Measurements from ENCODE around the gene DNM1L.

DNM1L gene

GRCh38 chr12:32755051-32755653 lies 76.1 kb downstream of the DNM1L start:
- peak; percentile 44 to 93 (median 58) for DNase-seq
- intact Hi-C loops (cut with DNase I), result loop anchor here (2.0 kb wide), 1 partner anchor 76 kb away; the partner anchor contains the start of gene DNM1L

- peak; percentile 91 to 99 (median 92) for DNase-seq
- intact Hi-C loops (cut with DNase I), result loop anchor here (1.0 to 2.0 kb wide), 3 partner anchors 77 to 1265 kb away; partner anchors contain the start of gene DNM1L
Observed at GRCh38 chr12:32755654-32756475, 76.8 kb downstream of the DNM1L start, which contains the start of gene YARS2. Gene YARS2 (minus strand): TSS chr12:32755897. CDS start chr12:32755874, 23 bp downstream.

DNA sequence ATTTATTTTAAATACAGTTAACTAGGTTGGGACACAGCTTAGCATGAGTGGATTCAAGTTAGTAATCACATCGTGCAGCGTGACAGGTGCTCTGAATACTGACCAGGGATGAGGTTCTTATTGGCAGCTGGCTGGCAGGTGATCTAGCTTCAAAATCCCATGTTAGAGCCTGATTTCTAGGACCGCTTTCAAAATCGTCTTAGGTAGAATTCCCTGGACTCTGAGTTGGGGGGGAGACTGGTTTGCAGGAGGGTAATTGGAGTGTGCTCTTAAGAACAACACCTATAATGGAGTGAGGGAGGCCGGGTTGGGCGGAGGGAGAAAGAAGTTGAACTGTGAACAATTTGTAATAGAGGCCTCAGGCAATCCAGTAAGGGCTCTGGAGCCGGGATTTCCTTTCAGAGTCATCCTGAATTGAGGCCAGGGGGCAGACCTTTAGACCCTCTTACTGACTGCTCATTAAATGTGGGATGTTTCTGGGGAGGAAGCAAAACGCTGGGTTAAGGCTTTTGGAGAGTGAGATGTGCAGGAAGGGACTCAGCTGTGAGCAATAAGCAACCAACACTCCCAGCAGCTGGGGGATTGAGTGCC lies 77.5 kb downstream of the DNM1L start:
- DNase-seq, result no peak
- intact Hi-C loops (cut with DNase I), result loop anchor here (1.0 to 2.0 kb wide), 2 partner anchors 163 to 1264 kb away; no protein-coding TSS in a partner anchor

GRCh38 chr12:32757157-32757556 lies 78.1 kb downstream of the DNM1L start:
- no peak for DNase-seq
- intact Hi-C loops (cut with DNase I), result loop anchor here (2.0 kb wide), 1 partner anchor 1264 kb away; no protein-coding TSS in a partner anchor

DNA sequence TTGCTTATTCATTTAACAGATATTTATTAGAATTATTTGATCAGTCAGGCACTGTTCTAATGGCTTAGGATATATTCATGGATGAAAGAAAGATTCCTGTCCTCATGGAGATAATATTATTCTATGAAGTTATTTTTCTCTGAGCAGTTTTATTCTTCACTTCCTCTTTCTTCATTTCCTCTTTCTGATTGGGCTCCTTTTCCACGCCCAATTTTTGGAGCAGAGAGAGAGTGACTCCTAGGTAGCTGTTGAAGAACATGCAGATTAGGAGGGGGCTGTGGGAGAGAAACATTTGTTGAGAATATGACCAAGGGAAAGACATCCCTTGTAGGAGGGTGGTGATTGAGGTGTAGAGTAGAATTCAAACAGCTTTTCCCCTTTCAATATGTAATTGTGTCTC lies 82.6 kb downstream of the DNM1L start:
- intact Hi-C loops (cut with DNase I), result loop anchor here (10.0 kb wide), 1 partner anchor 1243 kb away; no protein-coding TSS in a partner anchor
- no peak for DNase-seq

GRCh38 chr12:32765906-32766305 lies 86.8 kb downstream of the DNM1L start:
- no peak for DNase-seq
- intact Hi-C loops (cut with DNase I), result loop anchor here (10.0 kb wide), 1 partner anchor 1239 kb away; no protein-coding TSS in a partner anchor

DNA sequence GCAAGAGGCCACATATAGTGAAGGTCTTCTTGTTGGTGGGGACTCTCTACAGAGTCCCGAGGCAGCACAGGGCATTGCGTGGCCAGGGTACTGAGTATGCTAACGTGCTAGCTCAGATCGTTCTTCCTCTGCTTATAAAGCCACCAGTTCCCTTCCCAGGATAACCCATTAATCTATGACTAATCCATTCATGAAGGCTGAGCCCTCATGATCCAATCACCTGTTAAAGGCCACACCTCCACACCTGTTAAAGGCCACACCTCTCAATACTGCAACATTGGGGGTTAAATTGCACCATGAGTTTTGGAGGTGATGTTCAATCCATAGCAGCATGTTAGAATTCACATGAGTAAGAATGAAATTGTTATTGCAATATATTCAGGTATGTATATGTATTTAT lies 89.4 kb downstream of the DNM1L start:
- intact Hi-C loops (cut with DNase I), result loop anchor here (10.0 kb wide), 1 partner anchor 1236 kb away; no protein-coding TSS in a partner anchor
- no peak for DNase-seq

DNA sequence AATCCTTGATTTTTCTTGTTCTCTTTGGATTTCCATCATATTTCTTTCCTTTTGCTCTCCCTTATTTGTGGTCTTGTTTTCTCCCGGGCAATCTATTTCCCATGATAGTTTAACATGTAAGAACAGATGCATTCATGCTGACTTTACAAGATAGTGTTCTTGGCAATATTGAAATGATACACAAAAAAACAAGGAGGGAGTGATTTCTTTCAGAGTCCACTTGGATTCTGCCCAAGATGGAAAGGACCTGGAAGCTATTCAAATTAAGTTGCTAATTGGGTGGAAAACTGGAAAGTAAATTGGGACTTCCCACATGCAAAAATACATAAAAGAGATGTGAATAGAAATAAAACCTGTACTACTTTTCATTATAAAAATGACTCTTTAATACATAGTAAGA lies 91.0 kb downstream of the DNM1L start:
- DNase-seq, result no peak
- intact Hi-C loops (cut with DNase I), result no loop called here

DNA sequence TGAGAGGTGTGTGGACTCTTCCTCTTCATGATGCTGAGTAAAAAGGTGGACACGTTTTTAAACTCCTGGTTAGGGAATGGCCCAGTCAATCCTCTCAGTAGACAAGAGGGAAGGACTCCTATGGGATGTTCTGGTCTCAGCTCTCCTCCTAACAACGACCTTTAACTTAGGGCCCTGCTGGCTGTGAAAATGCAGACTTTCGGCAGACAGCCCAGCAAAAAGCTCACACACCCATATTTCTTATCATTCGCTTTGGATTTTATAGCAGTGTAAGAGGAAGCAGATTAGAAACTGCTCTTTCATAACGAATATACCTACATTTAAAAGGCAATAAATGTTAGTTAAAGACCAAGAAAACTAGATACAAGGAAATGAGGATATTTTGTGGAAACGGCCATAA lies 94.6 kb downstream of the DNM1L start:
- DNase-seq, result no peak
- intact Hi-C loops (cut with DNase I), result no loop called here

GRCh38 chr12:32776258-32776657 lies 97.2 kb downstream of the DNM1L start:
- DNase-seq, result no peak
- intact Hi-C loops (cut with DNase I), result no loop called here

GRCh38 chr12:32777159-32777558 lies 98.1 kb downstream of the DNM1L start:
- intact Hi-C loops (cut with DNase I), result no loop called here

GRCh38 chr12:32777691-32778175 lies 98.6 kb downstream of the DNM1L start:
- DNase-seq, result no peak
- intact Hi-C loops (cut with DNase I), result no loop called here

More at GRCh38 chr12:32777159-32777558, 98.1 kb downstream of the DNM1L start:
- no peak for DNase-seq

DNA sequence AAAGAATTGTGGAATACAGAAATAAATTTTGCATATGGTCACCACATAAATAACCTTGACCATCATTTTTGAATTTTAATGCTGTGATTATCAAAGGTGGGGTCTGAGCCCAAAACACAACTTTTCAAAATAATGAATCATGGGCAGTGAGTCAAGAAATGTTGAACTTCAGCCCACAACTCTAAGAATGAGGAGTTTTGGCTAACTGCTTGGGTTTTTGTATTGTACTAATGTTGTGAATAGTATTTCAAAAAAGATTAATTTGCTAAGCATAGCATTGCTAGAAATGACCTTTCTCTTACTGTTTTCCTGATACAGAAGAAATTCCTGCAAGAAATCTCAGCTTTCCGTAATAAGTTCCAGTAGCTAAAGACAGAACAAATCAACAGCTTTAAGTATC lies 101.0 kb downstream of the DNM1L start:
- intact Hi-C loops (cut with DNase I), result no loop called here
- DNase-seq, result no peak

DNA sequence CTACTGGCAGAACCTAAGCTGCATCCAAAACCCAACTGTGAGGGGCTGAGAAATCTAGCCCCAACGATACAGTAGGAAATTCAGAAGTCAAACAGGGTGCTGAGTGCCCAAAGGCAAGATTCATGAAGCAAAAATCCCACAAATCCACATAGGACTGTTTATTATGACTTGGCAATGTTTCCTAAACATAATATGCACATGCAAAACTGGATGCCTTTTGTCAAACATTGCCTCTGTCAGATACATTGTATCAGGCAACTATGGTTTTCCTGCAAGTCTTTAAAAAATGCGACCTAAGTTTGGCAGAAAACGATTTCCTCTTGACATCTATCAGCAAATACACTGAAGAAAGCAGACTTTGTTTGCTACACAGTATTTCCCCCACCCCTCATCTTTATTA lies 103.9 kb downstream of the DNM1L start:
- intact Hi-C loops (cut with DNase I), result no loop called here

GRCh38 chr12:32785557-32785956 lies 106.5 kb downstream of the DNM1L start:
- DNase-seq, result no peak

More for the DNA sequence above, 103.9 kb downstream of the DNM1L start:
- DNase-seq, result no peak

GRCh38 chr12:32788405-32788804 lies 109.3 kb downstream of the DNM1L start:
- no peak for DNase-seq
- intact Hi-C loops (cut with DNase I), result no loop called here

More at GRCh38 chr12:32785557-32785956, 106.5 kb downstream of the DNM1L start:
- intact Hi-C loops (cut with DNase I), result no loop called here

- intact Hi-C loops (cut with DNase I), result no loop called here
- DNase-seq, result no peak
Observed at GRCh38 chr12:32789446-32789845, 110.3 kb downstream of the DNM1L start.

DNA sequence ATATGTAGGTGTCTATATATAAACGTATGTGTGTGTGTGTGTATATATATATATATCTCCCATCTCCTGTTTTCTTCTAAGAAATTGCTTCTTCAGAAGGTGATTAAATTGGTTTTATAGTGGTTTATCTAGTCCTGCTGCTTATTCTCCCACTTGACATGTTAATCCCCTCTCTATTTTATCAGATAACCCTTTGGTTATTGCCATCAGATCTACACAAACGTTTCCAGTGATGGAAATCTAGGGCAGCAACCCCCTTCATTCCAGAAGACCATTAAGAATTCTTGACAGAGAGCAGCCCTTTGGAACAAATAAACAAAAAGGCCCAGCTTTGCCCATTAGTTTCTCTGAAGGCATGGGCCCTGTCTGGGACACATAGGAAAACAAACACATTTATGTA lies 110.8 kb downstream of the DNM1L start:
- DNase-seq, result no peak
- intact Hi-C loops (cut with DNase I), result no loop called here

- intact Hi-C loops (cut with DNase I), result no loop called here
- no peak for DNase-seq
Observed at GRCh38 chr12:32794281-32794680, 115.2 kb downstream of the DNM1L start.

All from posterior cingulate gyrus (tissue), 11 donors.